Fibroblast of skin of back (primary cell): ENCODE results near the gene KLHL41. TPM values are rescaled to one million over a fixed set of nuclear protein-coding genes. Genes with fewer than 3 reads are reported as not detected.

Experiments used
- DNase-seq: peaks from one replicate; pipeline ENCODE4 v3.0.0-alpha.2; 2013
- polyA plus RNA-seq, 2 experiments: library from polyadenylated mRNA; unstranded; fragments of 120-200 nt; gene quantifications; one replicate each; pipeline ENCODE4 v1.2.1, GENCODE V29; 2013; ENCODE audit not compliant: insufficient read length in 2 of 2

Gene KLHL41
- polyA plus RNA-seq (2013, experiment 1 of 2; ENCODE audit: insufficient read length) = 5.3 TPM
- polyA plus RNA-seq (2013, experiment 2 of 2; ENCODE audit: insufficient read length) = 5.4 TPM

DNA sequence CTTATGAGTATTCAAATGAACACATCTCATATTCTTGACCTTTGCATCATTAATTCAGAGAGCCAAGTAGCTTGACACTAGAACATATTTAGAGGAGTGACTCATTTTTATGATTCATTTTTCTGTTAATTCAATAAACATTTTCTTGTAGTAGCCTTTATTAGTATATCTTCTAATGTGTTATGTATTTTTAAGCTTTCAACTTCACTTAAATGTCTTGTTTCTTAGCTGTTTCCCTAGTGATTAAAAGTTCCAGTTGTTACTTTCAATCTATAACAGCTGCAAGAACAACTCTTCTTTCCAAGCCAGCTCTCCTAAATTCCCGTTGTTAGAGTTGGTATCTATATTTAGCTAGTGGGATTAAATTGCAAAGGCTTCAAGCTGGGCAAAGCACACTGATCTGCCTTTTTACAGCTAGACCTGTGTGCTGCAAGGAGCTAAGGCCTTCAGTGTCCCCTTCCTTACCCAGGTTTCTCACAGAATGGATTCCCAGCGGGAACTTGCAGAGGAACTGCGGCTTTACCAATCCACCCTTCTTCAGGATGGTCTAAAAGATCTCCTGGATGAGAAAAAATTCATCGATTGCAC, at the start of gene KLHL41:
Gene KLHL41, plus strand, starts transcription at position 405 of the 588 bp plus-strand sequence. Its CDS starts 77 bp downstream, at position 482.
- DNase-seq = peak; percentile 42

DNA sequence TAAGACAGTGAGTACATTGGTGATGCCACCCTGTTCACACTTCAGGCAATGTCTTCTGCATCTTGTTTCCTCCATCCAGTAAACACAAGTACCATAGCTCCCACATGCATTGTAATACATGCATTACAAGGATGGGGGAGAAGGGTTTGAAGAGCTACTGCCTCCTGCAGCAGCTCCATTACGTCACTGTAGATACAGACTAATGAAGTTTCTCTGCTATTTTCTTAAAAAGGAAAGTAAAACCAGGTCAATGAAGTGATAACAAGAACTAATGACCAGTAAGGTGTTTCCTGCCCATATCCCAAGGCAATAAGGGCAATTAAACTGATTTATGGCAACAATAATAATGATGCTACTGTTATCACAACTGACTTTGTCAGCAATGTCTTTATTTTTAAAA, 48.4 kb upstream of the KLHL41 start:
- no peak for DNase-seq

DNA sequence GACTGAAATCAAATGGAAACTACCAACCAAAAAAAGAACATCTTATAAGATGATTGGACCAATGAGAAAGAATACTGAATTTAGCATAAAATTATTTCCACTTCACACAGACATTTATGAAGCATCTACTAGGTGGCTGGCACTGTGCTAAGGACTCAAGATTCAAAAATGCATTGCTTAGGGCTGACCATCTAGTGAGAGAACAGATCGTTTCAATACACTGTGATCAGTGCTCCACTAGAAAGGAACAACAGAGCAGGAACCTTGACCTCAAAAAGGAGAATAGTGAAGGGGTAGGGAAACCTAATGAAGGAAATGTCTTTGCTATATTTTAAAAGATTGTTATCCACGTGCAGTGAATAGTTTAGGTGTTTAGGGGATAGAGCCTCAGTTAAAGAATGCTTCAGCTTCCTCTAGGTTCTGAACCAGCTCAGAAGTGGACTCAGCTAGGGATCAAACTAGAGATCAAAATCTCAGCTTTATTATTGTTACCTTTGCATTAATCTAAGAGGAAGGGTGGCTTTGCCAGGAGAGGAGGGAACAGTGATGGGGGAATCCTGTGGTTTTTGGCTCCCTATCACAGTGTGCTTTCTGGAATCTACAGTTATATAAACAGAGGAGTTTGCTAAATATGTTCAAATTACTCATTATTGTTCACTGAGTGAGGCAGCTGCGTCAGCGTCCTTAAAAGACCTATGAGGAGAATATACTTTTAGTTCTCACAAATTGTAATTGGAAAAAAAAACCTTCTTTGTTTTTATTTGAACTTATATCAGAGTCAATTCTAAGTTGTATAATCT, 46.4 kb upstream of the KLHL41 start:
- DNase-seq = peak; percentile 61

DNA sequence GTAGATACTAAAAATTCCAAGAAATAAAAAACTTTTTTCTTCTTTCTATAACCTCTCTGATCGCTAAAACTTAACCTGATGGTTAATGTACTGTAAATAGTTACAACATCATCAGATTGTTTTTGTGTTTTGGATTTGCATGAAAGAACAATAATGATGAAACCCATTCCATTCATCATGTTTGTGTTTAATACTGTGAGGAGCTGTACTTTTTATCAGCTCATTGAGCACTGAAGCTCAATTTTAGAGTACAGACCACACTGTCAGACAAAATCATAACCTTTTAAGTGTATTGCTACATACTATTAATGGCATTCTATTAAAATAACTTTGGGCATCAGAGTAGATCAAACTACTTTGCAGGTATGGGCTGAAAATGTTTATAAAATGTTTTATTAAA, 45.0 kb upstream of the KLHL41 start:
- no peak for DNase-seq

DNA sequence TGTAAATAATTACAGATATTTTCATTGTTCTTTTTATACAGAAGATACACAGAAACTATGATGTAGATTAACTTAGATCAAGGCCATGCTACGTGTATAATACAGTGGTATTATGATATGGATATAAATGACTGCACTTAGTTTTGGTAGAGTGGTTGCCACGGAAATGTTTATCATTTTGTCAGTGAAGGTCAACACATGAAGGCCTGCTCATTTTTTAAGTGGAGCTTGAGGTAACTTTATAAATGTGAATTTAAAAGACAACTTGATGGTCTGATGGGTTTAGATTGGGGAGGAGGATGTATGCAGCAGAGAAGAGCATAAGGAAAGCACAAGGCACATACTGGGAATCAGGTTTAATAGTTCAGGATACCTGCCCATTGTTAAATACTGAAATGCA, 44.6 kb upstream of the KLHL41 start:
- no peak for DNase-seq

DNA sequence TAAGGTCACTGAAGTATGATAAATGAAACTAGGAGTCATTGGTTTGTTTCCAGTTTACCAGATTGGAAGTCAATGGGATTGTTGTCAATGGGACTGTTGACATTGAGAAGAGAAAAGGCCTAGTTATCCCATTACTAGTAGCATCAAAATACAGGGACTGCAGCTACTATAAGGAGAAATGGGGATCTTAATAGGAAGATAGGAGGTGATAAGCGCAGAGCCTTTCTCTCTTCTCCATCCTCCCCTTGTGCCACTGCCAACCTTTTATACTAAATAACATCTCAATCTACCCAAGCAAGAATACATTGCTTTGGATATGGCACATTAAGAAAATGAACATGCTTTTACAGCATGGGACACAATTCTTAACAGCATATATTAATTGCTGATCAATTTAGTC, 40.7 kb upstream of the KLHL41 start:
- DNase-seq = no peak

DNA sequence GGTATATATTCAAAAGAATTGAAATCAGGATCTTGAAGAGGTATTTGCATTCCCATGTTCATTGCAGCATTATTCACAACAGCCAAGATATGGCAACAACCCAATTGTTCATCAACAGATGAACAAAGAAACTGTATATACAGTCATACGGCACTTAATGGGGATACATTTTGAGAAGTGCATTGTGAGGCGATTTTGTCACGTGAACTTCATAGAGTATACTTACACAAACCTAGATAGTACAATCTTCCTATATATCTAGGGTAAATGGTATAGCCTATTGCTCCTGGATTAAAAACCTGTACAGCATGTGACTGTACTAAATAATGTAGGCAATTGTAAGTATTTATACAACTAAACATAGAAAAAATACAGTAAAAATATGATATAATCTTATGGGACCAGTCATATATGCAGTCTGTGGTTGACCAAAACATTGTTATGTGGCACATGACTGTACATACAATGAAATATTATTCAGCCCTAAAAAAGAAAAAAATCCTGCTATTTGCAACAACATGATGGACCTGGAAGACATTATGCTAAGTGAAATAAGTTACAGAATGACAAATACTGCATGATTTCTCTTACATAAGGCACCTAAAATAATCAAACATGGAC, 39.4 kb upstream of the KLHL41 start:
- no peak for DNase-seq

DNA sequence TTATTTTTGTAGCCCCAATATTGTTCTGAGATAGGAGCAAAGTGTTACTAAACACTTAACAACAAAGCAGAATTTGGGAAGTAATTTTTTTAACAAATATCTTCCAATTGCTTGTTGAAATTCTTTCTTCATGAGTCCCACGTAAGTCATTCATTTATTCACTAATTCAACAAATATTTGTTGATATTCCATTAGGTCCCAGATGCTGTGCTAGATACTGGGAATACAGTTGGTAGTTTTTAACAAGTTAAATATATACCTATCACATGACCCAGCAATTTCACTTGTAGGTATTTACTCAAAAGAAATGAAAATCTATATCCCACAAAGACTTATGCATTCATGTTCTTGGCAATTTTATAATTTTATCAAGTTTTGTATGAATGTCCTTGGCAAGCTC, 37.3 kb upstream of the KLHL41 start:
- no peak for DNase-seq

DNA sequence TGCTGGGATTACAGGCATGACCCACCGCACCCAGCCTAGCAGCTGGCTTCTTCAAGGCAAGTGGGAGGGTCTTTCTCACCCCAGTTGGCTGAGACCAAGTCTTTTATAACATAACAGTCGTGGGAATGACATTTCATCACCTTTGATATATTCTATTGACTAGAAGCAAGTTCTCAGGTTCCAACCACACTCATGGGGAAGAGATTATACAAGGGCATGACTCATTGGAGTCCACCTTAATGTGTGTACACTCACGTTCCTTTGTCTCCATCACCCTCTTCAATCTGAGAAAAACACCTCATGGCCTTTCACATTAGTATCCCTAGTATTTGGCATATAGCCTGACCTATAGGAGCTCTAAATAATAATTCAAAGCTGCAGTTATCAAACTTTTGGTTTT, 33.0 kb upstream of the KLHL41 start:
- DNase-seq = no peak

DNA sequence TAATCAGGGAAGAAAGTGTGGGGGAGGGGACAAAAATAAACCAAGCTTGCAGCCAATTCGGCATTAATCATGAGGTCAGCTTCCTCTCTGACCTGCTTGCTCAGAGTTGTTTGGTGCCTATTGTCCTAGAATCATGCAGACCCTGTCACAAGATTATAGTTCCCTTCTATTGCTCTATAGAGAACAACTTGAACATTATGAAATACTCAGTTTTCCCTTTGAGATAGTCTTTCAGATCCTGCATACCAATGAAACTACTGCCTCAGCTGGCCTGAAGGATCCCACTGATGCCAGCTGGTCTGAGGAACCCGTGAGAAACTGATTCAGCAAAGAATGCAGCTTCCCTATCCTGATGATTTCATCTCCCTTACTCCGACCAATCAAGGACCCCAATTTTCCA, 31.2 kb upstream of the KLHL41 start:
- no peak for DNase-seq

DNA sequence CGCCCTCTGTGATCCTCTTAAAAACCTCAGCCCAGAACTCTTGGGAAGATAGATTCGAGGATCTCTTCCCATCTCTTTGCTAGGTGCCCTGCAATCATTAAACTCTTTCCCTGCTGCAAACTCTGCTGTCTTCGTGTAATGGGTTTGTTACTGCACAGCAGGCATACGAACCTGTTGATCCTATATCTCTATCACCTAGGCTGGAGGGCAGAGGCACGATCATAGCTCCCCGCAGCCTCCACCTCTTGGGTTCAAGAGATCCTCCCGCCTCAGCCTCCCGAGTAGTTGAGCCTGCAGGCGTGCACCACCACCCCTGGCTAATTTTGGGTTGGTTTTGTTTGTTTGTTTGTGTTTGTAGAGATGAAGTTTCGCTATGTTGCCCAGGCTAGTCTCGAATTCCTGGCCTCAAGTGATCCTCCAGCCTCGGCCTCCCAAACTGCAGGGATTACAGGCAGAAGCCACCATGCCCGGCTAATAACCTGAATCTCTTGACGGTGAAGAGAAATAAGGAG, 30.7 kb upstream of the KLHL41 start:
- DNase-seq = no peak

DNA sequence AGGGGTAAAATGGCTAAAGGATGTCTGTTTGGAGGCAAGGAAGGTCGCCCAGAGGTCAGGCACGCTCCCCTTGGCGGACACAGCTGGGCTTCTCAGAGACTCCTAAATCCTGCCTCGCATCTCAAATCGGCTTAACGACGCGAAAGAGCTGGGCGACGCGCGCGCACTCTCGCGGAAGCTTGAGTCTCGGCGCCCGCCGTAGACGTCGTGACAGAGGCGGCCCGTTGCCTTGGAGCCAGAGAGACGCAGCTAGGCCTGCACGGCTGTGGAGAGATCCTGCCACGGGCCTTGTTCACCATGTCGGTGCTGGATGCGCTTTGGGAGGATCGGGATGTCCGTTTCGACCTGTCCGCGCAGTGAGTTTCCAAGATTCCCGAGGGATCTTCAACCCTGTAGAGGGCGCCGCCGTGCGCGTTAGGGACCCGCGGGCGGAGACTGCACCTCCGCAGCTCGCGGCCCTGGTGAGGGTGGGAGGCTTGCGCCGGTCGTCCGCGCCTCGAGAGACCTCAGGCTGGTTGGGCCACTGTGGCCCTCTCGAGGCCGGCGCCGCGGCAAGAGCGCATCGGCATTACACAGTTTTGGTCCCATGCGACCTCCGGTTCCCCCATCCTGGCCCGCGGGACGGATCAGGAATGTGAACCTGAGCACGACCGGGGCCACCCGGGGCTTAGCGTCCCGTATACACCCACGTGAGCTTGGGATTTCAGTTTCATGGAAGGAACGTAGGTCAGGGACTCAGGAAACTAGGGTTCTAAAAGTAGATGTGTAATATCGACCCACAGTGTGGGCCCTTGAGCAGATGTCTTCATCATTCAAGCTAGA, 30.0 kb upstream of the KLHL41 start, which contains the start of gene BBS5:
Gene BBS5, plus strand, starts transcription at position 238 of the 822 bp plus-strand sequence. Its CDS starts 60 bp downstream, at position 298.
- DNase-seq = peak; percentile 85

DNA sequence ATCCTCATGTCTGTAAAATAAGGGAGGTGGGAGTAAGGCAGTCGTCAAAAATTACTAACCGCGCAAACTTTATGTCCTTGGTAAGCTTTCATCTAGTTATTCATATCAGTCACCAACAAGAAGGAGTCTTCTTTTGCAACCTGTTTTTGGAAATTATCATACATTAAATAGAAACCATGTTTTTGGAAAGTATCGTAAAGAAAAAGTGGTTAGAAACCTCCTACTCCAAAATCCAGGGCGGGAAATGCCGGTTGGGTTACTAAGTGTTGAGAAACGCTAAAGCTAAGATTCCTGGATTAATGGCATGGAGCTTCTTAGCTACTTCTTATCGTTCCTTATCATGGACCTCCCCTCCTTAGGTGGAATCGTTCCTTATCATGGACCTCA, 29.4 kb upstream of the KLHL41 start:
- DNase-seq = peak; percentile 6

DNA sequence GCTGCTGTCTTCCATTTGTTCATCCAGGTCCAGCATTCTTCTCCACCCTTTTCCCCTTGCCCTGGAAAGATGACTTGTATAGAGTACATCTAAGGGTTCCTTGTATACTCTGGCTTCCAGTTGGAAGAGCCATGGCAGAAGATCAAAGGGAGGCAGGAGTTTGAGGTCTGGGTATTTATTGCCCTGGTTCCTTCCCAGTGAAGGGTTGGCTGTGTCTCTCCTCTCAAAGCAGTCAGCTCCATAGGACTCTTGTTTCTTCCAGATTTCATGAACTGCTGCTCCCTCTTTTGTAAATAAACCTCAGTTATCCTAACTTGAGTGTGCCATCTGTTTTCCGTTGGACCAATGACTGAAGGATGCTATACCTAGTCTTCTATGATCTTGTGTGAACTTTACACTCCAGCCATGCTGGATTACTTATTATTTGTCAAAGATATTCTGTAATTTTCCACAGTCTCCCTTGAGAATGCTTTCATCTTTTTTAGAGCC, 23.8 kb upstream of the KLHL41 start:
- no peak for DNase-seq

DNA sequence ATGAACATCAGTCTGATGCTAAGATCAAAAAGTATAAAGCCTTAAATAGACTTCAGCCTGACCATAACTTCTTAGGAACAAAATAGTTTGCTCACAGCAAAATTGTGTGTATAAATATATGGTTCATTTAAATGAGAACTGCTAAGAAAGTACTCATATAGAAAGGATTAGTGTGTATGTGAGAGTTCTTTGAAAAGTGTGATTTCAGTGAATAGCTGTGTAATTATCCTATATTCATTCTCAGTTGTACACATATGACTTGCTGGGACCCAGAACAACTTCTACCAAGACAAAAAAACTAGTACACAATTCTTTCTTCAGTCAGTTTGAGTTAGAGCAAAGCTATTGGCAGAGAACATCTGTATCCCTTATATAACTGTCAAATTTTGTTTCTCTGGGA, 23.0 kb upstream of the KLHL41 start:
- DNase-seq = no peak

DNA sequence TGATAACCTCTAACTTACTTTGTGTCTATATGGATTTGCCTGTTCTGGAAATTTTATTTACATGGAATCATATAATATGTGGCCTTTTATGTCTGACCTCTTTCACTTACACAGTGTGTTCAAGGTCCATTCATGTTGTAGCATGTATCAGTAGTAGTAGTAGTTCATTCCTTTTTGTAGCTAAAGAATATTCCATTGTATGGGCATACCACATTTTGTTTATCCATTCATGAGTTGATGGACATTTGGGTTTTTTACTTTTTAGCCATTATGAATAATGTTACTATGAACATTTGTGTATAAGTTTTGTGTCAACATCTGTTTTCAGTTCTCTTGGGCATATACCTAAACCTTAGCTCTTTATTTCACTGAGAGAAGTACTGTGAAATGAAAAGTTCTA, 18.7 kb upstream of the KLHL41 start:
- no peak for DNase-seq

DNA sequence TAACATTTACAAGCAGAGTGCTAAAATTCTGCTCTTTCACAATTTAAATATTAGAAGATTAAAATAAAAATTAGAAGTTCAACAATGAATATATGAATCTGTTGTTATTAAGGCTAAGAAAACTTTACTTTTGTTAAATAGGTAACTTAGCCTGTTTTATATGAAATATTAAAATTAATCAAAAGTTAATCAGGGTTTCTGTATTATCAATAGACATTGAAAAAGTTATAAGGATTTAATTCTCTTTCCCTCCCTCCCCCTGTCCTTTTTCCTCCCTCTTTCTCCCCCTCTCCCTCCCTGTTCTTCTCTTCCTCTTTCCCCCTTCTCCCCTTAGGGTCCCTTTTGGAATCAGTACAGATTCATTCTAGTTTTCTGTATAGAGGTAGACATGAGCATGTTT, 18.1 kb upstream of the KLHL41 start:
- DNase-seq = no peak

DNA sequence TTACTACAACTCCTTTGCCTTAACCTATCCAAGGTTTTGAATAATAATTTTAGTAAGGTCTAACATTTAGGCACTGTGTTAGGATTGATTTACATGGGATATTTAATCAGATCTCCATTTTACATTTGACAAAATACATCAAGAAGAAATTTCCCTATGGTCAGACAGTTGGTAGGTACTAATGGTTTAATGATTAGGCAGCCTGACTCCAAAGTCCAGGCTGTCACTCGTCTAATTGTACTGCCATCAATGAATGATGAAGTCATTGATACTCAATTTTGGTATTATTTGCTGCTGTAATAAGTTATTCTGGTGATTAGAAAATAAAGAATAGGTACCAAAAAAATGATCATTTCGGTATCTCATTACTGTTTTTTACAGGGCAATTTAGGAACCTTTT, 16.1 kb upstream of the KLHL41 start:
- DNase-seq = no peak

DNA sequence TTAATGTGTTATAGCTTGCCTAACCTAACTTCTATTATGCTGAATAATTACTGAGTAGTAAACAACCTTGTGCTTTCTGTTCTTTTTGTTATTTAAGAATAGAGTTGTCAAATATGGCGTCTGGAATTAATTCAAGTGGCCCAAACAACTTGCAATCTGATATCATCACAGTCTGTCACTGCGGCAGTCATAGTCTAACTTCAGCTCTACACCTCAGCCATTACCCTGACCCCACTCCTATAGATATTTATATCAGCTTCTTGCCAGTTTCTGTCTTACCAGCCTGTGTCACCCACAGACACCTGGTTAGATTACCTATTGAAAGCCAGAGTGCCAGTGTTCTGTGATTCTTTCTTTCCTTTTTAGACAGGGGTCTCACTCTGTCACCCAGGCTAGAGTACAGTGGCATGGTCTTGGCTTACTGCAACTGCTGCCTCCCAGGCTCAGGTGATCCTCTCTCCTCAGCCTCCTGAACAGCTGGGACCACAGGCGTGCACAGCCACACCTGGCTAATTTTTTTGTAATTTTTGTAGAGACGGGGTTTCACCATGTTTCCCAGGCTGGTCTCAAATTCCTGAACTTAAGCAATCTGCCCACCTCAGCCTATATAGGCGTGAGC, 14.1 kb upstream of the KLHL41 start:
- no peak for DNase-seq

DNA sequence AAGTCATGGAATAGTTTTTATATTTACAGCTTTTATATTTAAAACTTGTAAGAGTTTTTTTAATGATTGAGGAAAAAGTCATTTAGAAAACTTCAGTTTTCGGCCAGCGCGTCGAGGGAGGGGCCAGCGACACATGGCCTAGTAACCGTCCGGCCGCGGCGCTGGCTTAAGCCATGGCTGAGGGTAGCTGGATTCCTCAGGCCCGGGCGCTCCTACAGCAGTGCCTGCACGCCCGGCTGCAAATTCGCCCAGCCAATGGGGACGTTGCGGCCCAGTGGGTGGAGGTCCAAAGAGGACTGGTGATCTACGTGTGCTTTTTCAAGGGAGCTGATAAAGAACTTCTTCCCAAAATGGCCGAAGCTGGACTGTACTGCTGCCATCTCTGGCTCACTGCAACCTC, 4.9 kb upstream of the KLHL41 start:
- no peak for DNase-seq

DNA sequence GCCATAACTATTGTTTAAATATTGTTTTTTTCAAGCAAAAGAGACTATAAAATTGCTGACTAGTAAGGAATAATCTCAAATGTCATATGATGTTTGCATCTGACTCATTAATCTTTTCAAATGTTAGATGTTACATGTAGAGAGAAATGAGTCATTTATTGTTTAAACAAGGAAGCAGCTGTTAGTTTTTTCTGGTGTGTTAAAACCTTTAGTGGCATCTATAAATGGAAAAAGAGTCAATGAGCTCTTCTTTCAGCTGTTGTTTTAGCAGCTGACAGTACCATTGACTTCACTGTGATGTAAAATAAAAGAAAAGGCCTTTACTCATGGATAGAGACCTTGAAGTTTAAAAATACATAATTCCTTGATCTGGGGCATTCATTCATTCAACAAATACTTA, 1.8 kb upstream of the KLHL41 start:
- peak; percentile 65 for DNase-seq

DNA sequence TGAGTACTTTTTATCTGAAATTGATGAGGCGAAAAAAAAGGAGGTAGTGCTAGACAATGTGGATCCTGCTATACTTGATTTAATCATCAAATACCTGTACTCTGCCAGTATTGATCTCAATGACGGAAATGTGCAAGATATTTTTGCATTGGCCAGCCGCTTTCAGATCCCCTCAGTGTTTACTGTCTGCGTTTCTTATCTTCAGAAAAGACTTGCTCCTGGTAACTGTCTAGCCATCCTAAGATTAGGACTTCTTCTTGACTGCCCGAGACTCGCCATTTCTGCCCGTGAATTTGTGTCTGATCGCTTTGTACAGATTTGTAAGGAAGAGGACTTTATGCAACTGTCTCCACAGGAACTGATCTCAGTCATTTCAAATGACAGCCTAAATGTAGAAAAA, 453 bp downstream of the KLHL41 start:
- no peak for DNase-seq
